K562 (cell line): ENCODE measurements around the gene TPX2. TPM values are rescaled to one million over a fixed set of nuclear protein-coding genes. Genes with fewer than 3 reads are reported as not detected.

Experiments
- ADNP ChIP-seq: fragments of 200-800 bp; sonication (Bioruptor generic); IDR thresholded peaks from 2 replicates; pipeline ENCODE4 v1.6.1; 2016; ENCODE audit warnings: missing genetic modification characterization, missing compliant biosample characterization
- JUN ChIP-seq, 2 experiments: sonication (generic) in 1 of 2; formaldehyde crosslinking in 1 of 2; IDR thresholded peaks; 2 replicates each; pipeline versions ENCODE4 v1.6.1 to v1.8.0; 2012 to 2022; ENCODE audit warnings: borderline replicate concordance in 2 of 2, mild to moderate bottlenecking in 2 of 2, improper control_type of control experiment in 1 of 2, low read depth in 1 of 2, low read length in 1 of 2, missing genetic modification reagents in 1 of 2
- MYC ChIP-seq, 2 experiments: fragments of 250-450 bp in 1 of 2; sonication (Bioruptor Pico) in 1 of 2; IDR thresholded peaks; 2 replicates each; pipeline versions ENCODE4 v1.5.1 to v1.6.1; 2012 to 2021; ENCODE audit warnings: low read depth in 2 of 2, borderline replicate concordance in 1 of 2, improper control_type of control experiment in 1 of 2, low read length in 1 of 2, mild to moderate bottlenecking in 1 of 2, moderate library complexity in 1 of 2
- NR2F6 ChIP-seq: fragments of 450-650 bp; formaldehyde crosslinking; IDR thresholded peaks from 2 replicates; pipeline ENCODE4 v1.4.0; 2020; ENCODE audit warnings: mild to moderate bottlenecking
- RNF219 ChIP-seq: fragments of 250-450 bp; sonication (Bioruptor Pico); IDR thresholded peaks from 2 replicates; pipeline ENCODE4 v1.5.0; 2022; ENCODE audit warnings: mild to moderate bottlenecking
- SIN3A ChIP-seq, 2 experiments: fragments of 150-350 bp in 1 of 2; IDR thresholded peaks; 2 replicates each; pipeline ENCODE4 v1.6.1; 2011 to 2016; ENCODE audit warnings: borderline replicate concordance in 2 of 2, low read depth in 2 of 2, low read length in 2 of 2, mild to moderate bottlenecking in 2 of 2, moderate library complexity in 2 of 2; ENCODE audit not compliant: control insufficient read depth in 1 of 2
- ZBTB7A ChIP-seq: IDR thresholded peaks from 2 replicates; pipeline ENCODE4 v1.6.1; 2011; ENCODE audit warnings: low read depth, mild to moderate bottlenecking, low read length, moderate library complexity, borderline replicate concordance; ENCODE audit not compliant: control insufficient read depth
- ZNF253 ChIP-seq: fragments of 250-450 bp; sonication (Bioruptor Pico); conservative IDR thresholded peaks from 2 replicates; pipeline ENCODE4 v1.6.1; 2021; ENCODE audit warnings: mild to moderate bottlenecking
- ZNF830 ChIP-seq: fragments of 250-450 bp; sonication (Bioruptor Pico); IDR thresholded peaks from 2 replicates; pipeline ENCODE4 v1.5.0; 2021; ENCODE audit warnings: mild to moderate bottlenecking
- polyA plus RNA-seq, 8 experiments: library from polyadenylated mRNA; depleted of rRNA in 4 of 8; stranded (reverse) in 5 of 8; unstranded in 3 of 8; fragments of >200 nt; fragmentation: Nextera tagmentation in 2 of 8; fragmentation: Illumina TruSeq in 1 of 8; extraction: Ambion mirVana in 2 of 8; extraction: Trizol in 1 of 8; gene quantifications; 2 replicates each; pipeline versions ENCODE4 v1.2.1 to v1.2.3, GENCODE V29; 2011 to 2014; ENCODE audit warnings: inconsistent platforms in 1 of 8, missing spikeins in 1 of 8
- total RNA-seq, 7 experiments: library from RNA; depleted of rRNA in 6 of 7; stranded (reverse); fragments of >200 nt in 6 of 7; fragmentation: Illumina TruSeq in 2 of 7; extraction: Trizol in 2 of 7; gene quantifications; 2 replicates each; pipeline versions ENCODE4 v1.2.1 to v1.2.3, GENCODE V29; 2011 to 2021; ENCODE audit warnings: low replicate concordance in 1 of 7

The TPX2 gene
- total and polyA plus RNA-seq, 9 of the 15 experiments (the other 6 are each of a cell fraction or from before 2014, with no cell fraction given), result 48.0 to 241 (median 133) TPM

GRCh38 chr20:31698803-31699718 lies 40.0 kb upstream of the TPX2 start (continued):
- TF ChIP-seq ZBTB7A (no peak), NR2F6 (no peak), JUN (IDR thresholded peaks at IDR 0.05; ENCODE audit: borderline replicate concordance, low read depth, low read length) (peak; percentile 95), JUN (CRISPR knock-in tag; IDR thresholded peaks at IDR 0.05; ENCODE audit: borderline replicate concordance) (no peak), SIN3A (IDR thresholded peaks at IDR 0.05; ENCODE audit: borderline replicate concordance in 2 of 2, control insufficient read depth in 1 of 2, low read depth in 2 of 2, low read length in 2 of 2) (no peak), MYC (IDR thresholded peaks at IDR 0.05; ENCODE audit: low read depth, low read length) (no peak), MYC (CRISPR knock-in tag; IDR thresholded peaks at IDR 0.05; ENCODE audit: borderline replicate concordance, low read depth) (no peak), ZNF830 (no peak), RNF219 (no peak), ADNP (tag) (no peak), ZNF253 (CRISPR knock-in tag) (no peak)
- TF ChIP-seq, all 486 proteins: peak for 56
